ENCODE data around the gene LAMB4.

Gene LAMB4

DNA sequence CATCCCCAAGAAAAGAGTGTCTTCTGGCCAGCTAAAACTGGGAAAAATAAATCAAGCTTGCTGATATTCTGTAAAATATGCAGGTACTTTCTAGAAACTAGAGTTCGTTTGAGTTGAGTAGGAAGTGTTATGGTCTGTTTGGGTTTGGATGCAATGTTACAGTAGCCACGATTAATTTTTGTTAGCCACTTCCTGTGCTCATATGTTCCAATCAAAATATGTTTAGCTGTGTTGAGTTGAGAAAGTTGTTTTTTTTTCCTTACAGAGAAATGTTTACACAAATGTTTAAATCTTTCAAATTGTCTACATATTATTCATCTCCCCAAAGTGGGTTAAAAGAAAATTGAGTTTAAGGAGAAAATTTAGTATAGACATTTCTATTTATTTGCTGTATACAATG lies 115.9 kb downstream of the LAMB4 start:
- no peak for DNase-seq (ENCODE audit: low read depth in 2 of 2)

DNA sequence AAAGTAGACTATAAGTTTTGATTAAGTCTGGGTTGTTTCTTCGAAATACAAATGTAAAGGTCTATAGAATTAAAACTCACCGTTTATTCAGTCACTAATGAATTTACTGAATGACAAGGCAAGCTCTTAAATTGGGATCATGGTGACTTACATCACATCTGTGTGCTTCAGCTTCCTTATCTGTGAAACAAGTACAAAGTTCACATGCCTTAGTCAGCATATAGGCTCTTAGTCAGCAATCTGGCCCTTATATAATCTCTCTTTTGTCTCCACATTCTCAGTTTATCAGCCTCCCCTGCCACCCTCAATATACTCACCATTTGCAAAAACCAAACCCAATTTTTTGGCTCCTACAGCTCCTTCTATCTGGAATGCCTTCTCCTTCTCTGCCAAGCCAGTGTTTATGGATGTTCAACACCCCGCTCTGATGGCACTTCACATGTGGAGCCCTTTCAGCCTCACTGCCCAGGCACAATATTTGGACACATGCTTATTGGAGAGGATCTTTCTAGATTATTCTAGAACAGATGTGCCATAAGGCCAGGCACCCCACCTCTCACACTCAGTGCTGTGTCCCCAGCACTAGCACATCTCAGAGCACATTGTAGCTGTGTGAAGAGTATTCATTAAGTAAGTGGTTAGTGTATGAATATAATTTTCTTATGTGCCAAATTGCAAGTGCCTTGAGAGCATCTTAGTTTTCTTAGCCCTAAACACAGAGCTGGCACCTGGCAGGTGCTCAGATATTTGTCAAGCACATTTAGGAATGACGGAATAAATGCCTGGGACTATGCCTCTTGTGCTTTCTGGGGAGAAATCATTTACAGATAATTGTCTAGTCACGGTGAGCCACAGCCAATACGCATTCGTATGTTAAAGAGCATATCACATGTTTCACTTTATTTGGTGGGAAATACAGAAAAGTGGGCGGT lies 117.4 kb downstream of the LAMB4 start:
- DNase-seq (ENCODE audit: low read depth in 2 of 2), result no peak

DNA sequence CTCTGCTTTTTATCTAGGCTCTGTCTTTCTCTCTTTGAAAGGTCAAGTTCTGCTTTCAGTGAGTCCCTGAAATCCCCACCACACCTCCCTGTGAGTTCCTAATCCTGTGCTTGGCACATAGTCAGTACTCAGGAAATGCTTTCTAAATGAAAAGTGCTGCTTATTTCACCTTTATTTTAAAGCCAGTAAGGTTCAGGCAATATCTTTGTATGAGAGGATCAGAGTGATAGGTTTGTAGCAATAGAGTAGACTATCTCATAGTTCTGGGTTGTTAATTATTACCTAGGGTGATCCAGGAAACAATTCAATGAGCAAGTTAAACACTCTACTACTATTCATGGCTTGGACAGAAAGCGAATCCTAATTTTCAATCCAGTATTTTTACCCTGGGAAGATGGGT lies 119.8 kb downstream of the LAMB4 start:
- no peak for DNase-seq (ENCODE audit: low read depth in 2 of 2)

- no peak for DNase-seq (ENCODE audit: low read depth in 2 of 2)
These were observed 120.3 kb downstream of the LAMB4 start for GRCh38 chr7:108009873-108010272.

DNA sequence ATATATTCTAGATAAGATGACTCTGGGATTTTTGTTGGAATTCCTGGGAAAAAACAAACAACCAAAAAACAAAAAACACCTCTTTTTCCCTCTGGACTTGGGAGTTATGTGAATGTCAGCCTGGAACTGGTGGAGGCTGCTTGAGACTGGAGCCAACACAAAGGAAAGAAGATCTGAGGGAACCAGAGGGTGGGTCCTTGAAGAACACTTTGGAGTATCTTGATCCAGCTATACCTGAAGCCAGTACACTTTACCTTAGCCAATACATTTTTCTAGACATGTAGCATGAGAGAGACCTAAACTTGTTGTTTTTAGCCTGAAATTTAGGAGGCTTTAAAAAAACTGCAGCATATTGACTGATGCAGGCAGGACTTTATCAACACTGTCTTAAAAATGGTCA lies 121.3 kb downstream of the LAMB4 start:
- DNase-seq (ENCODE audit: low read depth in 2 of 2), result no peak

GRCh38 chr7:108008240-108008639 lies 121.9 kb downstream of the LAMB4 start:
- no peak for DNase-seq (ENCODE audit: low read depth in 2 of 2)

DNA sequence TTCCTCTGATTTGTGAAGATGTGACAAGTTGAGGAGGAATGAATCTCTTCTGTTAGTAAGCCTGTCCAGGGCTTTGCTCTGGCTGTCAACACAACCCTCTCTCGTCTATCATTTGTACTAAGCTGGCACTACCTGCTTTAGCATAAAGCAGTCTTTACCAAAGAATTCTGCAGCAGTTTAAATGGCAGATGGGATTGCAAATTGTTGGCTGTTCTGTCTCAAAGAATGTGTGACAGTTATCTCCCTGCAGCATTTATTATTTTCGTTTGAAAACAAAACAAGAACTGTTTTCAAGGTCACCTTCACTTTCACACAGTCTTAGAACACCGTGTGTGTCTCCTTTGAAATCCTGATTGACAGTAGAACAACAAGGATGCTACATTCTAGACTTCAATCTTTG lies 122.4 kb downstream of the LAMB4 start:
- DNase-seq (ENCODE audit: low read depth in 2 of 2), result no peak

DNA sequence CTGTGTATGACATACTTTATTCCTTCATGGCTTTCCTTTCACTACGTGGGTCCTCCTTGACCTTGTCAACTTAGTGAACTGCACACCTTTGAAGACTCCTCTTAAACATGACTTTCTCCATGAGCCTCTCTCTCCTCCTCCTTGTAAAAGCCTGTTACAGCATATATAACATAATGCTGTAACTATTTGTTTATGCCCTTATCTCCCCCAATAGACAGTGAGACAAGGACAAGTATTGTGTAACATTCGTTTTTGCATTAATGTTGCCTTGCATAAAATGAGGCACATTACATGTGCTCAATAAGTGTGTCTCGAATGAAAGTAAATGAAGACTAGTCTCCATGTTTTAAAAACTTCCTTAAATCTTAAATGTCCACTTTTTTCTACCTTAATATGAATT lies 122.9 kb downstream of the LAMB4 start:
- DNase-seq (ENCODE audit: low read depth in 2 of 2), result no peak

GRCh38 chr7:108004220-108005142 lies 125.7 kb downstream of the LAMB4 start:
- no peak for DNase-seq (ENCODE audit: low read depth in 2 of 2)

GRCh38 chr7:108003599-108003935 lies 126.6 kb downstream of the LAMB4 start:
- DNase-seq (ENCODE audit: low read depth in 2 of 2), result no peak

- DNase-seq (ENCODE audit: low read depth in 2 of 2), result no peak
These were observed 127.2 kb downstream of the LAMB4 start, which contains the start of gene LAMB1 for GRCh38 chr7:108002726-108003598. Gene LAMB1, minus strand, starts transcription at chr7:108003161. Its CDS starts 276 bp downstream, at chr7:108002885.

GRCh38 chr7:108001764-108002725 lies 128.1 kb downstream of the LAMB4 start:
- no peak for DNase-seq (ENCODE audit: low read depth in 2 of 2)

DNA sequence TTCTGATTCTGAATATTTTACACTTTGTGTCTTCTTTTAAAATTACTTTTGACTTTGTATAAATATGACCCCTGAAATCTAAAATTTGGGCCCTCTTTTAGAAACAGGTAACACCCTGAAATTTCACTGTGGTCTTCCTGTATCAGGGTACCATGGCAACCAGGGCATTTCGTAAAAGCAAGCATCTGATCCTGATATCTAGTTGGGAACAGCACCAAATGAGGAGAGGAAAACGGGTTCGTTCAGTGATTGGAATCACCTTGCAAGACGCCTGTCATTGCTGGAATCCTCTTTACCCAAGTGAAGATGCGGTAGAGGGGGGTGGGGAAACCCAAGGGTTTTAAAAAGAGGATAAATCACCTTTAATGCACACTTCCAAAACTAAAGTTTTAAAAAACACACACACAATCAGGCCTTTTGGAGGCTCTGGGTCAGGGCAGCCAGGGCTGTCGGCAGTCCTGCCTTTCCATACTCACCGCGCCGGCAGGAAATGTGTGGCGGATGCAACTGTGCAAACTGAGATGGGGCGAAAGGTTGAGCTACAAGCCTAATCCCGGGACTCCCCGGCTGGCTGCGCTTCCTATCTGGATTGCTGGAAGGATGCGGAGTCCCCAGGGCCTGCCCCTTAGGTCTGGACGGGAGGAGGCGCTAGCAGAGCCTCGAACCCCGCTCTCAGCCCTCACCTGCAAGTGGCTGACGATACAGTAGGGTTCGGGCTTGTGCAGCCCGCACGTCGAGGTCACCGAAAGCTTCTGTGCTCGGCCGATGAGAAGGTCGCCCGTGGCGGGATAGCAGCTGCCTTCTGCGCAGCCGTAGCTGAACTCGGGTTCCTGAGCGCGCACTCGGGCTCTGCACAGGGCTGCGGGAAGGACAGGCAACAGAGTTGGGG lies 129.0 kb downstream of the LAMB4 start:
- no peak for DNase-seq (ENCODE audit: low read depth in 2 of 2)

GRCh38 chr7:107999779-108000560 lies 130.2 kb downstream of the LAMB4 start:
- no peak for DNase-seq (ENCODE audit: low read depth in 2 of 2)

- DNase-seq (ENCODE audit: low read depth in 2 of 2), result no peak
These were observed 131.3 kb downstream of the LAMB4 start for GRCh38 chr7:107998660-107999480.

DNA sequence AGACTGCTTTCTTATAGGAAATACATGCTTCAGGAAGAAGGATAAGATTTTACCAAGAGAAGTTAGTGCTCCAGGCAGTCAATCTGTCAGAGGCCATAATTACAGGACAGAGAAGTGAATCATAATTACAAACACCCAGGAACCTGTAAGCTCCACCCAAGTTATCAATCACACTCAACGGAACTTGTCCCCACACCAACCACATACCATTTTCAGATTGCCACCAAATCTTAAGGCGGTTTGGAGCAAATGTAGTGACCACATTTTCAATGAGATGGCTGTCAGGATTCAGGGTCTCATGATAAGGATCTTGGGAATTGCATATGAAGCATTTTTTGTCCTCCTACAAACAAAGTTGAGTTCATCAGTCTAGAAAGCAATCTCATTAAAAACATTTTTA lies 132.0 kb downstream of the LAMB4 start:
- DNase-seq (ENCODE audit: low read depth in 2 of 2), result no peak

DNA sequence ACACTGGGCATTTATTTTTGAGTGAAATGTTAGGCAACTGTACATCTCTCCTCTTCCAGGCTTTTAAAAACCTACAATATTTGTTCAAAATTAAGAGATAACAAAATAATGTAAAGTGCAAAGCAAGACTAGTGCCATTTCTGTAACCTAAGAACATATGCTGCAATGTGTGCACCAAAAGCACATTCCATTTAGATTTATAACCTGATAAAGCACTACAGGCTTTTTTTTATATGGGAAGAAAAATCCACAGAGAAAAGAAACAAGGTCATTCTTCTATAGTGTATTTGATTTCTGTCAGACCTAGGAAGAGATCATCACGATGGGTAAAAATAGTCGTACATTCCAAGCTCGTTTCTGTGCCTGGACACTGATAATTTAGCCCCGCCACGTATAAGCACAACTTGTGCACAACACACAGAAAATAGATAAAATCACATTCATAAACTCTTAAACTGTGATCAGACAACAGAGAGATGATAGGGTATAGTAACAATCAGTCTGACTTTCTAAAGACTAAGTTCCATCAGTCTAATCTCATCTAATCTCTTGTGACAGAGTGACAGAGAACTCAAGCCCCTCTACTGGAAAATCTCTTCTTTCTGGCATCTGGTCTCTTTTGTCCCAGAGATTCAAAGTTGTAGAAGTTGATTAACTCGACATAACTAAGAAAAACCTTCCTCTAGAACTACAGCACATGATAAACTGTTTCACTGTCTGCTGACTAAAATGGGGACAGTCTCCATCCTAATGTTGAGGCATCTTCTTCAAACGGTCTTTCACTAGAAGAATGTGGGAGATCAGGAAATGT lies 133.9 kb downstream of the LAMB4 start:
- no peak for DNase-seq (ENCODE audit: low read depth in 2 of 2)

All from activated CD8-positive, alpha-beta memory T cell treated with anti-CD3 and anti-CD28 coated beads for 4 hours (primary cell).